RPMI8226 (cell line): ENCODE measurements around the gene LNP1.

Experiments used
- DNase-seq: peaks from one replicate; pipeline ENCODE4 v3.0.0-alpha.2; 2015

LNP1 gene

DNA sequence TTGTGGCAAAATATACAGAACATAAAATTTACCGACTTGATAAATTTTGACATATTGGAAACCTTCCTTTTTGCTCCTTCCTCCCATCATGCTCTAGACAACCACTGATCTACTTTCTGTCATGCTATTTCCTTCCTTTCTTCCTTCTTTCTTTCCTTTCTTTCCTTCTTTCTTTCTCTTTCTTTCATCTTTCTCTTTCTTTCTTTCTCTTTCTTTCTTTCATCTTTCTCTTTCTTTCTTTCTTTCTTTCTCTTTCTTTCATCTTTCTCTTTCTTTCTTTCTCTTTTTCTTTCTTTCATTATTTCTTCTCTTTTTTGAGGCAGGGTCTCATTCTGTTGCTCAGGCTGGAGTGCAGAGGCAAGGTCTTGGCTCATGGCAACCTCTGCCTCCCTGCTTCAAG, 82.2 kb downstream of the LNP1 start:
- DNase-seq: no peak

DNA sequence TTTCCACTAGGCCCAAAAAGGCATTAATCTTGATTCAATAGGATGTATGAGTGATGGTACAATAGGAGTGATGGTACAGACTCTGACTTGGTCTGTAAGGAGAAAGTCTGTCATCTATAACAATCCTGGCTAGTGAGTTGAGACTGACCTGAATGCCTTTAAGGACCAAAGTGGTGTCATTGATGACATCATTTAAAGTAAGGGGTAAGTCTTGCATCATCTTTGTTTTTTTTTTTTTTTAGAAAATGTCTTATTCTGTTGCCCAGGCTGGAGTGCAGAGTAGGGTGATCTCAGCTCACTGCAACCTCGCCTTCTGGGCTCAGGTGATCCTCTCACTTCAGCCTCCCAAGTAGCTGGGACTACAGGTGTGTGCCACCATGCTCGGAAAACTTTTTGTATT, 85.5 kb downstream of the LNP1 start:
- DNase-seq: no peak

DNA sequence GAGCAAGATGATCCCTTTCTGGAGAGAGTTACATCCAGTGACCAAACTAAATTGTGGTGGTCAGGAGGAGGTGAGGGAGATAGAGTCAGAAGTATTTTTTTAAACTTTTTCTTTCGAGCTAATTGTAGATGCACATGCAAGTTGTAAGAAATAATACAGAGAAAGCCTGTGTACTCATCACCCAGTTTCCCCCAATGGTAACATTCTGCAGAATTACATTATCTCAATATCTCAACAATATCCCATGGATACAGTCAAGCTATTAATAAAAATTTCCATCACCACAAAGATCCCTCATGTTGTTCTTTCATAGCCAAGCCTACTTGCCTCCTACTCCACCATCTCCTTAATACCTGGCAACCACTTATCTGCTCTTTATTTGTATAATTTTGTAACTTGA, 87.8 kb downstream of the LNP1 start:
- no peak for DNase-seq

DNA sequence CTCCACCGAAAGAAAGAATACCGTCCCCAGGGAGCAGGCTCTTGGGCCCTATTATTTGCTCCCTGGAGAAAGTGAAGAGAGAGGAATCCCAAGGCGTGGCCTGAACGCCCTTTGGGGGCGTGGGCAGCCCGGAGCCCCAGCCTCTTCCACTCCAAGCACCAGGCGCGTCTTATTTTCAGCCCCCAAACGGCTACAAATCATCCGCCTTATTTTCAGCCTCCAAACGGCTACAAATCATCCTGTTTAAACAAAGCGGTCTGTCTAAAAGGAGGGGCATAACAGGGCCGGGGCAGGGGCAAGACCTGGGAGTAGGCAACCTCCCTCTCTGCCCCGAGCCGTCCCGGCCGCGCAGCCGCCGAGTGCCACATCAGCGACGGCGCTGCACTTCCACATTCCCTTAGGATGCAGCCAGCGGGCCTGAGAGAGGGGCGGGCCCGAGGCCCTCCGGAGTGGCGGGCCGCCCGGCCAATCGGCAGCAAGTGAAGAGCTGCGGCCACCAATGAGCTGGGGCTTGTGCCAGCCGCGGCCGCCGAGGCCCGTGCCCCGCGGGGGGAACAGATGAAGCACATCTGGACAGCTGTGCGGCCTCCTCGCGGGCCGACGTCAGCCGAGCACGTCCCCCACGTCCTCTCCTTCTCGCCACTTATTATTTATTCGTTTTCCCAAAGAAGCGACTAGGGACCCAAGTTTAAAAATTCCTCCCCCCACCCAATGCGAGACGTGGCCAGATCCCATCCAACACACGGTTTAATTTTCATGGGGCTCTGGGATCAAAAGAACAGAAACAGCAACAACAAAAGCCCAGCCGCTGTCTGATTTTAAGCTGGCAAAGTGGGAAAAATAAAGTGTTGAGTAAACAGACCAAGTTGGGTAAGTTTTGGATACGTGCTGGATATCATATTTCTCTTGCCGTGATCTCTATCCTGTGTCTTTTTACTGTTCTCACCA, 91.0 kb downstream of the LNP1 start, which contains the start of gene TMEM45A:
TMEM45A (plus strand) TSS at position 561 of the 948 bp plus-strand sequence. CDS start 62,593 bp downstream, outside the sequence.
- peak; percentile 89 for DNase-seq

DNA sequence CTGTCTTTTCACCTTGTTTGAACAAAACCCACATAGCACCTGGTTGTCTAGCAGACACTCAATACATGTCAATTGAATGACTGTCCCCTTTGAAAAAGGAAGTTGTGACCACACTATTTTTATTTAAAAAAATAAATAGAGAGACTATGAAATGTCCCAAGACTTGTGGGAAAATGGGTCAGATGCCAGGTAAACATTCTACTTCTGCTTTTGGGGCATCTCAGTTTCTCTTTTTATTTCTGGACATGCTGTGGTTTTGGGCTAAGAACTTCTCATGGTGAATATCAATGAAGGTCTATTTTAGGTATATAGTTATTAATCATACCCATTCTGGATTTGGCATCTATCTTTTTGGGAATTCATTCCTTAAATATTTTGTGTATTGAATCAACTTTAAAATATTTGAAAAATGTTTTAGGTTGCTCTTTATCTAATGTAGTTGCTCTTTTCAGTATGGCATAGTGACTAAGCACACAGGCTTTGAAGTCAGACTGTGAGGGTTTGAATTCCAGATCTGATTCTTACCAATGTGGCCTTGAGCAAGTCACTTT, 95.4 kb downstream of the LNP1 start:
- peak; percentile 74 for DNase-seq

- no peak for DNase-seq
These were observed 98.3 kb downstream of the LNP1 start for GRCh38 chr3:100499651-100500050.

- DNase-seq: no peak
These were observed 99.1 kb downstream of the LNP1 start for GRCh38 chr3:100500320-100500880.

DNA sequence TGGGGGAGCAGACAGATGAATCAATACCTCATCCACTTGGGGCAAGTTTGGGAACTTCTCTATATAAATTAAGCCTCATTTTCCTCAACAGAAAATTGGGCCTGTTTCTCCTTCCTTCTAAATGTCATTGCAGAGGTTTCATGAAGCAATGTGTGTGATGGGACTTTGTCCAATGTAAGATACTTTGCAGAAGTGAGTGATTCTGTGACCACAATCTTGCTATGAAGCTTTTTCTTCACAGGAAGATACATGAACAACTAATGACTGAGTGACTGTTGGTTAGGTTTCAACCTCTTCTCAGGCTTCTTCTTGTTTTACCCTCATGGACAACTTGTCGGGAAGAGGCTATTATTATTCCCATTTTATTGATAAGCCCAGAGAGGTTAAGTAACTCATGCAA, 102.1 kb downstream of the LNP1 start:
- DNase-seq: no peak
